ENCODE measurements around the gene SYTL4.
"Not testable (repeated sequence)": the region's sequence is repeated elsewhere in the genome, so short reads cannot be mapped to it uniquely, and the experiment has no call there.

The SYTL4 gene

GRCh38 chrX:100731441-100732281 is at the start of gene SYTL4:
SYTL4 (minus strand) TSS chrX:100732121; CDS start chrX:100702037, 30,084 bp downstream.
- no peak for DNase-seq

- DNase-seq = not testable (repeated sequence)
These were observed 37.5 kb upstream of the SYTL4 start for GRCh38 chrX:100769439-100769838.

- DNase-seq = peak; percentile 87
These were observed 36.9 kb upstream of the SYTL4 start for GRCh38 chrX:100768679-100769338.

- DNase-seq = no peak
These were observed 19.0 kb upstream of the SYTL4 start for GRCh38 chrX:100750883-100751282.

GRCh38 chrX:100748108-100748507 is 16.2 kb upstream of the SYTL4 start:
- DNase-seq = no peak

GRCh38 chrX:100747703-100748102 is 15.8 kb upstream of the SYTL4 start:
- DNase-seq = no peak

GRCh38 chrX:100747090-100747489 is 15.2 kb upstream of the SYTL4 start:
- no peak for DNase-seq

- no peak for DNase-seq
These were observed 14.1 kb upstream of the SYTL4 start for GRCh38 chrX:100745806-100746537.

GRCh38 chrX:100745205-100745604 is 13.3 kb upstream of the SYTL4 start:
- no peak for DNase-seq

GRCh38 chrX:100743009-100743607 is 11.2 kb upstream of the SYTL4 start:
- no peak for DNase-seq

GRCh38 chrX:100724006-100724405 is 7.9 kb downstream of the SYTL4 start:
- not testable (repeated sequence) for DNase-seq

GRCh38 chrX:100721328-100721727 is 10.6 kb downstream of the SYTL4 start:
- DNase-seq = no peak

- peak; percentile 52 for DNase-seq
These were observed 11.6 kb downstream of the SYTL4 start for GRCh38 chrX:100720301-100720700.

- DNase-seq = no peak
These were observed 12.8 kb downstream of the SYTL4 start for GRCh38 chrX:100719139-100719538.

GRCh38 chrX:100717363-100717762 is 14.6 kb downstream of the SYTL4 start:
- peak; percentile 92 for DNase-seq

GRCh38 chrX:100710816-100711215 is 21.1 kb downstream of the SYTL4 start:
- DNase-seq = no peak

GRCh38 chrX:100704581-100705203 is 27.2 kb downstream of the SYTL4 start:
- DNase-seq = no peak

- DNase-seq = no peak
These were observed 31.1 kb downstream of the SYTL4 start for GRCh38 chrX:100700809-100701208.

GRCh38 chrX:100698551-100698950 is 33.4 kb downstream of the SYTL4 start:
- no peak for DNase-seq

GRCh38 chrX:100696699-100697351 is 35.1 kb downstream of the SYTL4 start:
- no peak for DNase-seq

- no peak for DNase-seq
These were observed 35.9 kb downstream of the SYTL4 start for GRCh38 chrX:100695991-100696390.

GRCh38 chrX:100695302-100695701 is 36.6 kb downstream of the SYTL4 start:
- DNase-seq = no peak
